H1 (cell line): ENCODE data around the gene TASP1.

Source experiments
- CEBPB ChIP-seq: IDR thresholded peaks from 2 replicates; pipeline ENCODE4 v1.6.1; 2012; ENCODE audit warnings: low read depth, low read length
- CHD2 ChIP-seq: IDR thresholded peaks from 2 replicates; pipeline ENCODE4 v1.6.1; 2012; ENCODE audit warnings: low read length, improper control_type of control experiment
- EZH2 ChIP-seq: fragments of 200-600 bp; sonication (generic); IDR thresholded peaks from 2 replicates; pipeline ENCODE4 v1.7.1; 2012; ENCODE audit warnings: low read depth, mild to moderate bottlenecking, moderate library complexity, low read length, inconsistent platforms; ENCODE audit not compliant: severe bottlenecking
- HDAC6 ChIP-seq: IDR thresholded peaks from one replicate; pipeline ENCODE4 v1.7.1; 2012; ENCODE audit warnings: low read depth, mild to moderate bottlenecking, inconsistent platforms, low read length, moderate library complexity
- JUND ChIP-seq: IDR thresholded peaks from 2 replicates; pipeline ENCODE4 v1.6.1; 2011; ENCODE audit warnings: mild to moderate bottlenecking, improper control_type of control experiment, low read length

- no peak for TF ChIP-seq CHD2
- no peak for TF ChIP-seq EZH2
- TF ChIP-seq HDAC6 = no peak
- no peak for TF ChIP-seq CEBPB
- TF ChIP-seq JUND = no peak
These were observed 152.0 kb downstream of the TASP1 start for GRCh38 chr20:13486694-13487093.
